ENCODE data around the gene HPCAL4. TPM values are rescaled to one million over a fixed set of nuclear protein-coding genes. Genes with fewer than 3 reads are reported as not detected.
A peak's percentile ranks its signal among the peaks of the same experiment; 100 is the strongest.

HPCAL4 gene
- total RNA-seq, 4 donors from 2014 or later, result 0.83 TPM; not detected in 3

DNA sequence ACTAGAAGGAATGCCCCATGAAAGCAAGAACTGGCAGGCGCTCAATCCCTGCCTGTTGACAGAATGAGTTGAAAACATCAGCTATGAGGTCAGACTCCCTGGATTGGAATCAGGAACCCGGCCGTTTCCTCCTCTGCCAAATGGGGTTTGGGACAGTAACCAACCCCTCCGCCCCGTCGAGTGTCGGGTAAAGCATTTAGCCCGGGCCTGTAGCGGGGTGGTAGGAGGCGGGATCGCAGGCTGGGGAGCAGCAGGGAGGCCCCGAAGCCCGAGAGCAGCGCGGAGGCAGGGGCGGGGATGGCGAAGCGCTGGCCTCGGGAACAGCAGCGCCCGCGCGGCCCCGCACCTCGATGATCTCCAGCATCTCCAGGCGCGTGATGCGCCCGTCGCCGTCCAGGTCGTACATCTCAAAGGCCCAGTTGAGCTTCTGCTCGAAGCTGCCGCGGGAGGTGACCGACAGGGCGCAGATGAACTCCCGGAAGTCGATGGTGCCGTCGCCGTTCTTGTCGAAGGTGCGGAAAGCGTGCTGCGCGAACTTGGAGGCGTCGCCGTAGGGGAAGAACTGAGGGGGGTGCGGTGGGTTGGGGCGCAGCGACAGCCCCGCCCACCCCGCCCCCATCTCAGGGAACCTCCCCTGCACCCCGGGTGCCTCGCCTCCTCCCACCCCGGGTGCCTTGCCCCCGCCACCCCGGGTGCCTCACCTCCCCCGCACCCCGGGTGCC is 7.5 kb downstream of the HPCAL4 start:
- Histone ChIP-seq H3K4me1 (peaks cover 0 to 4% (median 0%) of the 10 kb centered on the region in 4 donors), H3K4me3 (peak overlapping the region in 2 of 4 donors; percentile 9 to 23), H3K36me3 (no peaks in the 10 kb centered on the region), H3K27me3 (peaks cover 0 to 10% of the 10 kb centered on the region in 2 donors), H3K9me3 (no peaks in the 10 kb centered on the region), H3K27ac (no peak overlapping the region)
- TF ChIP-seq, protein P1, sequence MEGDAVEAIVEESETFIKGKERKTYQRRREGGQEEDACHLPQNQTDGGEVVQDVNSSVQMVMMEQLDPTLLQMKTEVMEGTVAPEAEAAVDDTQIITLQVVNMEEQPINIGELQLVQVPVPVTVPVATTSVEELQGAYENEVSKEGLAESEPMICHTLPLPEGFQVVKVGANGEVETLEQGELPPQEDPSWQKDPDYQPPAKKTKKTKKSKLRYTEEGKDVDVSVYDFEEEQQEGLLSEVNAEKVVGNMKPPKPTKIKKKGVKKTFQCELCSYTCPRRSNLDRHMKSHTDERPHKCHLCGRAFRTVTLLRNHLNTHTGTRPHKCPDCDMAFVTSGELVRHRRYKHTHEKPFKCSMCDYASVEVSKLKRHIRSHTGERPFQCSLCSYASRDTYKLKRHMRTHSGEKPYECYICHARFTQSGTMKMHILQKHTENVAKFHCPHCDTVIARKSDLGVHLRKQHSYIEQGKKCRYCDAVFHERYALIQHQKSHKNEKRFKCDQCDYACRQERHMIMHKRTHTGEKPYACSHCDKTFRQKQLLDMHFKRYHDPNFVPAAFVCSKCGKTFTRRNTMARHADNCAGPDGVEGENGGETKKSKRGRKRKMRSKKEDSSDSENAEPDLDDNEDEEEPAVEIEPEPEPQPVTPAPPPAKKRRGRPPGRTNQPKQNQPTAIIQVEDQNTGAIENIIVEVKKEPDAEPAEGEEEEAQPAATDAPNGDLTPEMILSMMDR (IDR thresholded peaks at IDR 0.05), result no peak
- no peak for TF ChIP-seq POLR2A (IDR thresholded peaks at IDR 0.05)
- DNase-seq, result no peak

DNA sequence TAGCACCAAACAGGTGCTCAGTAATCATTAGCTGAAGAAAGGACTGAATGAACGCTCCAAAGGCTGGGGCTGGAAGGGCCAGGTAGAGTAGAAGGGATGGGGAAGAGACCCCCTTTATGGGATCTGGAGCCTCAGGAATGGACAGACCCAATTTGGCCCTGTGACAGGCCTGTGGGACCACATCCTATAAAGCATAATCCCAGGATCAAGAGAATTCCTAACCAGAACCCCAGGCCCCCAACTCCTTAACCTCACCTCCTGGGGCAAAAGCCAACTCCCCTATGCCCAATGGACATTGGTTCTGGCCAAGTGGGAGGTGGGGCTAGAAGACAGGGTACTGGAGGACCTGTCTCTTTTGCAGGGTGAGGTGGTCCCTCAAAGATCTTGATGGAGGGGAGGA is 9.2 kb downstream of the HPCAL4 start:
- Histone ChIP-seq H3K27ac (no peak overlapping the region), H3K27me3 (peaks cover 0 to 10% of the 10 kb centered on the region in 2 donors), H3K4me3 (no peak overlapping the region), H3K36me3 (no peaks in the 10 kb centered on the region), H3K4me1 (peaks cover 0 to 4% (median 0%) of the 10 kb centered on the region in 4 donors), H3K9me3 (no peaks in the 10 kb centered on the region)
- no peak for DNase-seq
- TF ChIP-seq POLR2A (IDR thresholded peaks at IDR 0.05), result no peak
- TF ChIP-seq, protein P1 (IDR thresholded peaks at IDR 0.05), result no peak

DNA sequence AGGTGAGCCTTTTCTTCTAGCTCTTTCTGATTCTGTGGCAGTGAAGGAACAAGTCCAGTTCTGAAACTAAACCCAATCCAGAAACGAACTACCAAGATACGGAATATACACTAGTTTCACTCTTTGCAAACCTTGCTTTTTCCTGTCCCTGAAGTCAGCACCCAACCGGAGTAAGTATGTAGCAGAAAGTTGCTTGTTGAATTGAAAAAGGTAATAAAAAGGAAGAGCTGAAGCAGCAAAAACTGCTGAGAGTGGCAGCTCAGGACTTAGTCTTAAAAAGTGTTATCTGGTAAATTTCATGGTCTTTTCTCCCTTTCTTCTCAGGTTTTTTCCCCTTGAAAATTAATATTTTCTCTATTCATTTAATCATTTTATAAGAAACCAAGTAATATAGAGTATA is 9.9 kb downstream of the HPCAL4 start:
- TF ChIP-seq, protein P1 (IDR thresholded peaks at IDR 0.05), result no peak
- TF ChIP-seq POLR2A (IDR thresholded peaks at IDR 0.05), result no peak
- Histone ChIP-seq H3K4me3 (no peak overlapping the region), H3K9me3 (no peaks in the 10 kb centered on the region), H3K4me1 (peaks cover 0 to 4% (median 0%) of the 10 kb centered on the region in 4 donors), H3K27ac (peak overlapping the region in 1 of 4 donors; percentile 26), H3K27me3 (peaks cover 0 to 10% of the 10 kb centered on the region in 2 donors), H3K36me3 (no peaks in the 10 kb centered on the region)
- no peak for DNase-seq

DNA sequence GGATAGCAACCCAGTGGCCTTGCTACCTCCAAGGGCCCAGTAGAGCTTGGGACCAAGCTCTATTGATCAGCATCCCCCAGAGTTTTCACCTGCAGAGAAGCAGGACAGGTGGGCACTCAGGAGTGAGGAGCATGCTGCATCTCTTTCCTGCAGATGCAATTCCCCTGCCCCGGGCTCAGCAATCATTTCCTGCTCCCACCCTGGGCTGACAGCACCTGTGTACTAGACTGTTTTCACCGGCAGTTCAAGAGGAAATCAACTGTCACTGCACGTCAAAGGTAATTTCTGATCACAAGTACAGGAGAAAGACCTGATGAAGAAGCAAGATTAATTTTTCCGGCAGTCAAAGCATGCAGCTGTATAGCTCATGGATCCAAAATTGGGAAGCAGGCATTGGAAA is 10.5 kb downstream of the HPCAL4 start:
- TF ChIP-seq, protein P1 (IDR thresholded peaks at IDR 0.05), result no peak
- TF ChIP-seq POLR2A (IDR thresholded peaks at IDR 0.05), result no peak
- Histone ChIP-seq H3K27me3 (peaks cover 0 to 10% of the 10 kb centered on the region in 2 donors), H3K4me1 (peaks cover 0 to 4% (median 0%) of the 10 kb centered on the region in 4 donors), H3K4me3 (no peak overlapping the region), H3K9me3 (no peaks in the 10 kb centered on the region), H3K27ac (peak overlapping the region in 1 of 4 donors; percentile 58), H3K36me3 (no peaks in the 10 kb centered on the region)
- DNase-seq, result peak in 1 of 3 donors; percentile 37

DNA sequence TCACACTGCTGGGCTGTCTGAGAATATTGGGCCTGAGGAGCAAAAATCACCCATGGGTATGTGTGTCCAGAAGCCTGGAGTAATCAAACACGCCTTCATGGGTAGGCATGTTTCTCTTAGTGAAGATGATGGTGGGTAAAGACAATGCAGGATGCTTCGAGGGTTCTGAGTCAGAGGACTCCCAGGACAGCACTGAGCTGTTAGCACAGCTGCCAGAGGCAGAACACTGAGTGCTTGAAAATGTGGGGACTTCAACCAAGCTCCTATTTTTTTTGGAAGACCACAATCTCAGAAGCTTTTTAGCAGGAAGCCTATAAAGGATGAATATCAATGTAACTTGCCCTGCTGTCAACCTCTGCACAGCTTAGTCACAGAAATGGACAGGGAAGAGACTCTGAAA is 11.4 kb downstream of the HPCAL4 start:
- H3K4me1 ChIP-seq, result peaks cover 0 to 4% (median 0%) of the 10 kb centered on the region in 4 donors
- H3K27ac ChIP-seq, result peak overlapping the region in 1 of 4 donors; percentile 58
- peaks cover 0 to 10% of the 10 kb centered on the region in 2 donors for H3K27me3 ChIP-seq
- TF ChIP-seq, protein P1 (IDR thresholded peaks at IDR 0.05), result no peak
- no peak for TF ChIP-seq POLR2A (IDR thresholded peaks at IDR 0.05)
- no peaks in the 10 kb centered on the region for H3K36me3 ChIP-seq
- H3K9me3 ChIP-seq, result no peaks in the 10 kb centered on the region
- no peak for DNase-seq
- H3K4me3 ChIP-seq, result no peak overlapping the region
